Measurements from ENCODE around the gene HDAC2.
"Not testable (repeated sequence)": the region's sequence is repeated elsewhere in the genome, so short reads cannot be mapped to it uniquely, and the experiment has no call there.

HDAC2 gene

DNA sequence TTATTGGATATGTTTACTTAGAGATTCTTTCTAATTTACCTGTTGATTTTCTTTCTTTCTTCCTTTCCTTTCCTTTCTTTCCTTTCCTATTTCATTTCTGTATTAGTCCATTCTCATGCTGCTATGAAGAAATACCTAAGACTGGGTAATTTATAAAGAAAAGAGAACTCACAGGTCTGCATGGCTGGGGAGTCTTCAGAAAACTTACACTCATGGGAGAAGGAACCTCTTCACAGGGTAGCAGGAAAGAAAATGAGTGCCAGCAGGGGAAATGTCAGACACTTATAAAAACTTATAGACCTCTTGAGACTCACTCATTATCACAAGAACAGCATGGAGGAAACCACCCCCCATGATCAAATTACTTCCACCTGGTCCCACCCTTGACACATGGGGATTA is 40.8 kb downstream of the HDAC2 start:
- TF ChIP-seq, protein P1, sequence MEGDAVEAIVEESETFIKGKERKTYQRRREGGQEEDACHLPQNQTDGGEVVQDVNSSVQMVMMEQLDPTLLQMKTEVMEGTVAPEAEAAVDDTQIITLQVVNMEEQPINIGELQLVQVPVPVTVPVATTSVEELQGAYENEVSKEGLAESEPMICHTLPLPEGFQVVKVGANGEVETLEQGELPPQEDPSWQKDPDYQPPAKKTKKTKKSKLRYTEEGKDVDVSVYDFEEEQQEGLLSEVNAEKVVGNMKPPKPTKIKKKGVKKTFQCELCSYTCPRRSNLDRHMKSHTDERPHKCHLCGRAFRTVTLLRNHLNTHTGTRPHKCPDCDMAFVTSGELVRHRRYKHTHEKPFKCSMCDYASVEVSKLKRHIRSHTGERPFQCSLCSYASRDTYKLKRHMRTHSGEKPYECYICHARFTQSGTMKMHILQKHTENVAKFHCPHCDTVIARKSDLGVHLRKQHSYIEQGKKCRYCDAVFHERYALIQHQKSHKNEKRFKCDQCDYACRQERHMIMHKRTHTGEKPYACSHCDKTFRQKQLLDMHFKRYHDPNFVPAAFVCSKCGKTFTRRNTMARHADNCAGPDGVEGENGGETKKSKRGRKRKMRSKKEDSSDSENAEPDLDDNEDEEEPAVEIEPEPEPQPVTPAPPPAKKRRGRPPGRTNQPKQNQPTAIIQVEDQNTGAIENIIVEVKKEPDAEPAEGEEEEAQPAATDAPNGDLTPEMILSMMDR (IDR thresholded peaks at IDR 0.05; ENCODE audit: low read depth, low read length, missing control alignments) = no peak
- no peak for DNase-seq (ENCODE audit: low read depth)
- no peak overlapping the region for H3K4me3 ChIP-seq (ENCODE audit: low read depth, low read length)

GRCh38 chr6:113927001-113927400 is 43.9 kb downstream of the HDAC2 start:
- DNase-seq (ENCODE audit: low read depth) = no peak
- TF ChIP-seq, protein P1 (IDR thresholded peaks at IDR 0.05; ENCODE audit: low read depth, low read length, missing control alignments) = no peak
- no peak overlapping the region for H3K4me3 ChIP-seq (ENCODE audit: low read depth, low read length)

DNA sequence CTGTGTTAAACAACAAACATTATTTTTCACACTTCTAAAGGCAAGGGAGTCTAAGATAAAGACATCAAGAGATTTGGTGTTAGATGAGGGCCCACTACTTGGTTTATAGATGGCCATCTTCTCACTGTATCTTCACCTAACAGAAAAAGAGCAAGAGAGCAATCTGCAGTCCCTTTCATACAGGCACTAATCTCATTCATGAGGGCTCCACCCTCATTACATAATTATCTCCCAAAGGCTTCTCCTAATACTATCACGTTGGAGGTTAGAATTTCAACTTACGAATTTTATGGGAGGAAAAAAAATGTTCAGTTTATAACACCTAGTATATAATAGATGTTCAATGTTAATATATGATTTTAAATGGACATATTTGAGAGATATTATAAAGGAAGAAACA is 45.6 kb downstream of the HDAC2 start:
- no peak overlapping the region for H3K4me3 ChIP-seq (ENCODE audit: low read depth, low read length)
- DNase-seq (ENCODE audit: low read depth) = no peak
- TF ChIP-seq, protein P1 (IDR thresholded peaks at IDR 0.05; ENCODE audit: low read depth, low read length, missing control alignments) = no peak

GRCh38 chr6:113924312-113924723 is 46.6 kb downstream of the HDAC2 start:
- DNase-seq (ENCODE audit: low read depth) = no peak
- H3K4me3 ChIP-seq (ENCODE audit: low read depth, low read length) = no peak overlapping the region
- TF ChIP-seq, protein P1 (IDR thresholded peaks at IDR 0.05; ENCODE audit: low read depth, low read length, missing control alignments) = no peak

- no peak for DNase-seq (ENCODE audit: low read depth)
- TF ChIP-seq, protein P1 (IDR thresholded peaks at IDR 0.05; ENCODE audit: low read depth, low read length, missing control alignments) = no peak
- H3K4me3 ChIP-seq (ENCODE audit: low read depth, low read length) = no peak overlapping the region
Observed at GRCh38 chr6:113923526-113923925, 47.4 kb downstream of the HDAC2 start.

GRCh38 chr6:113921299-113921904 is 49.5 kb downstream of the HDAC2 start:
- no peak overlapping the region for H3K4me3 ChIP-seq (ENCODE audit: low read depth, low read length)
- TF ChIP-seq, protein P1 (IDR thresholded peaks at IDR 0.05; ENCODE audit: low read depth, low read length, missing control alignments) = no peak
- no peak for DNase-seq (ENCODE audit: low read depth)

GRCh38 chr6:113920663-113921267 is 50.2 kb downstream of the HDAC2 start:
- no peak for DNase-seq (ENCODE audit: low read depth)
- no peak overlapping the region for H3K4me3 ChIP-seq (ENCODE audit: low read depth, low read length)
- TF ChIP-seq, protein P1 (IDR thresholded peaks at IDR 0.05; ENCODE audit: low read depth, low read length, missing control alignments) = no peak

DNA sequence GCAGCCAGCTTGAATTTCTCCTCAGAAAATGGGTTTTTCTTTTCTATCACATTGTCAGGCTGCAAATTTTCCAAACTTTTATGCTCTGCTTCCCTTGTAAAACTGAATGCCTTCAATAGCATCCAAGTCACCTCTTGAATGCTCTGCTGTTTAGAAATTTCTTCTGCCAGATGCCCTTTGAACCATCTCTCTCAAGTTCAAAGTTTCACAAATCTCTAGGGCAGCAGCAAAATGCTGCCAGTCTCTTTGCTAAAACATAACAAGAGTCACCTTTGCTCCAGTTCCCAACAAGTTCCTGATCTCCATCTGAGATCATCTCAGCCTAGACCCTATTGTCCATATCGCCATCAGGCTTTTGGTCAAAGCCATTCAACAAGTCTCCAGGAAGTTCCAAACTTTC is 60.7 kb downstream of the HDAC2 start:
- not testable (repeated sequence) for DNase-seq (ENCODE audit: low read depth)

More for the DNA sequence above, 60.7 kb downstream of the HDAC2 start:
- not testable (repeated sequence) for H3K4me3 ChIP-seq (ENCODE audit: low read depth, low read length)
